Gastrocnemius medialis (tissue), 4 donors: Measurements from ENCODE around the gene DSCAML1. TPM values are rescaled to one million over a fixed set of nuclear protein-coding genes. Genes with fewer than 3 reads are reported as not detected.

Source experiments
- ATAC-seq, 2 donors: fragments of 150-250 bp; one replicate each; pipeline ENCODE4 v1.9.1; 2016
- DNase-seq, 2 donors: peaks; one replicate each; pipeline ENCODE4 v3.0.0-alpha.2; 2019
- H3K27ac ChIP-seq, 4 donors: fragments of 200-600 bp; sonication (generic); 1 replicate in 1 of 4; 2 replicates in 3 of 4; pipeline ENCODE4 v1.5.1; 2016 to 2018; ENCODE audit warnings: mild to moderate bottlenecking in 2 of 4, moderate library complexity in 1 of 4
- H3K27me3 ChIP-seq, 3 donors: fragments of 200-600 bp; sonication (generic) in 2 of 3; 1 replicate in 1 of 3; 2 replicates in 2 of 3; pipeline versions ENCODE4 v1.5.1 to v1.6.0; 2016 to 2019; ENCODE audit warnings: mild to moderate bottlenecking in 1 of 3, moderate library complexity in 1 of 3
- H3K36me3 ChIP-seq, 2 donors: fragments of 200-600 bp; sonication (generic) in 1 of 2; one replicate each; pipeline ENCODE4 v1.5.1; 2017 to 2018
- H3K4me1 ChIP-seq, 2 donors: fragments of 200-600 bp; sonication (generic) in 1 of 2; one replicate each; pipeline ENCODE4 v1.5.1; 2016 to 2017; ENCODE audit warnings: mild to moderate bottlenecking in 2 of 2
- H3K4me3 ChIP-seq, 4 donors: fragments of 200-600 bp; sonication (generic) in 3 of 4; 1 replicate in 1 of 4; 2 replicates in 3 of 4; pipeline ENCODE4 v1.5.1; 2016 to 2019; ENCODE audit warnings: mild to moderate bottlenecking in 2 of 4
- H3K9me3 ChIP-seq, 3 donors: fragments of 200-600 bp; sonication (generic) in 2 of 3; 1 replicate in 1 of 3; 2 replicates in 2 of 3; pipeline ENCODE4 v1.5.1; 2016 to 2019
- POLR2A ChIP-seq, 2 donors: fragments of 450-650 bp; IDR thresholded peaks; one replicate each; pipeline ENCODE4 v1.6.1; 2017; ENCODE audit warnings: antibody characterized with exemption in 2 of 2, mild to moderate bottlenecking in 2 of 2, moderate library complexity in 2 of 2
- in situ Hi-C, 4 donors: fragments of 200-750 bp; cut with MboI; loops; one replicate each; pipeline versions ENCODE4 v1.15.0 to v1.8.0; 2017; ENCODE audit warnings: low sequenced_read_pairs in 4 of 4
- intact Hi-C: fragments of 100-400 bp; cut with DNase I; formaldehyde crosslinking; loops from one replicate; pipeline ENCODE4 v1.15.1; 2023; ENCODE audit warnings: low total_unique reads
- total RNA-seq, 4 donors: library from RNA; depleted of rRNA; stranded (reverse); fragments of >200 nt; gene quantifications; one replicate each; pipeline versions ENCODE4 v1.1.0 to v1.2.3, GENCODE V29; 2016
- TF ChIP-seq, protein P1 (sequence below), 5 experiments: fragments of 450-650 bp in 3 of 5; fragments of 200-600 bp in 2 of 5; sonication (generic) in 2 of 5; IDR thresholded peaks in 4 of 5; conservative IDR thresholded peaks in 1 of 5; 1 replicate in 4 of 5; 2 replicates in 1 of 5; pipeline ENCODE4 v1.5.1; 2016 to 2019; ENCODE audit warnings: antibody characterized with exemption in 5 of 5, mild to moderate bottlenecking in 3 of 5, moderate library complexity in 3 of 5

The DSCAML1 gene
- total RNA-seq, 4 donors from 2014 or later = 0.05 to 0.15 (median 0.07) TPM

DNA sequence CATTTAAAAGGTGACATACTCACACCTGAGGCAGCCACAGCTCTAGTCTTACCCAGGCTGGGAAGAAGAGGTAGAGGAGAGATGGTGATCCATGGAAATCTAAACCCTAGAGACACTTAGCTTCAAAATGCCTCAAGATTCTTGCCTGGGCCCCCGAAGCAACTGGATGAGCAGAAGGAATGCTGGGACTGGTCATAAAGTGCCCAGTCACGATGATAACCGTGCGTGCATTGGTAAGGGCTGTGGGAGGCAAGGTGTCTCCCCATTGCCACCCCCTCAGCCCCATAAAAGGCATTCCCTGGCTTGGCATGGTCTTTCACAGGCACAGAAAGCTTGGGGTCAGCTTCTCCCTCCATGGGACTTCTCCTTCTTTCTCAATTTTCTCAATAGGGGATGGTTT, 144.5 kb downstream of the DSCAML1 start:
- intact Hi-C loops = no loop called here
- ATAC-seq (no peak), DNase-seq (no peak)
- Histone ChIP-seq H3K27me3 (peaks cover 0 to 15% (median 2%) of the 10 kb centered on the region in 3 donors), H3K27ac (no peak overlapping the region), H3K36me3 (no peaks in the 10 kb centered on the region), H3K9me3 (no peaks in the 10 kb centered on the region), H3K4me1 (no peaks in the 10 kb centered on the region), H3K4me3 (no peak overlapping the region)
- in situ Hi-C loops = no loop called here
- TF ChIP-seq, protein P1, sequence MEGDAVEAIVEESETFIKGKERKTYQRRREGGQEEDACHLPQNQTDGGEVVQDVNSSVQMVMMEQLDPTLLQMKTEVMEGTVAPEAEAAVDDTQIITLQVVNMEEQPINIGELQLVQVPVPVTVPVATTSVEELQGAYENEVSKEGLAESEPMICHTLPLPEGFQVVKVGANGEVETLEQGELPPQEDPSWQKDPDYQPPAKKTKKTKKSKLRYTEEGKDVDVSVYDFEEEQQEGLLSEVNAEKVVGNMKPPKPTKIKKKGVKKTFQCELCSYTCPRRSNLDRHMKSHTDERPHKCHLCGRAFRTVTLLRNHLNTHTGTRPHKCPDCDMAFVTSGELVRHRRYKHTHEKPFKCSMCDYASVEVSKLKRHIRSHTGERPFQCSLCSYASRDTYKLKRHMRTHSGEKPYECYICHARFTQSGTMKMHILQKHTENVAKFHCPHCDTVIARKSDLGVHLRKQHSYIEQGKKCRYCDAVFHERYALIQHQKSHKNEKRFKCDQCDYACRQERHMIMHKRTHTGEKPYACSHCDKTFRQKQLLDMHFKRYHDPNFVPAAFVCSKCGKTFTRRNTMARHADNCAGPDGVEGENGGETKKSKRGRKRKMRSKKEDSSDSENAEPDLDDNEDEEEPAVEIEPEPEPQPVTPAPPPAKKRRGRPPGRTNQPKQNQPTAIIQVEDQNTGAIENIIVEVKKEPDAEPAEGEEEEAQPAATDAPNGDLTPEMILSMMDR (IDR thresholded peaks at IDR 0.05 in 4 of 5, conservative IDR thresholded peaks at IDR 0.05 in 1 of 5) = no peak
- no peak for TF ChIP-seq POLR2A (IDR thresholded peaks at IDR 0.05)

DNA sequence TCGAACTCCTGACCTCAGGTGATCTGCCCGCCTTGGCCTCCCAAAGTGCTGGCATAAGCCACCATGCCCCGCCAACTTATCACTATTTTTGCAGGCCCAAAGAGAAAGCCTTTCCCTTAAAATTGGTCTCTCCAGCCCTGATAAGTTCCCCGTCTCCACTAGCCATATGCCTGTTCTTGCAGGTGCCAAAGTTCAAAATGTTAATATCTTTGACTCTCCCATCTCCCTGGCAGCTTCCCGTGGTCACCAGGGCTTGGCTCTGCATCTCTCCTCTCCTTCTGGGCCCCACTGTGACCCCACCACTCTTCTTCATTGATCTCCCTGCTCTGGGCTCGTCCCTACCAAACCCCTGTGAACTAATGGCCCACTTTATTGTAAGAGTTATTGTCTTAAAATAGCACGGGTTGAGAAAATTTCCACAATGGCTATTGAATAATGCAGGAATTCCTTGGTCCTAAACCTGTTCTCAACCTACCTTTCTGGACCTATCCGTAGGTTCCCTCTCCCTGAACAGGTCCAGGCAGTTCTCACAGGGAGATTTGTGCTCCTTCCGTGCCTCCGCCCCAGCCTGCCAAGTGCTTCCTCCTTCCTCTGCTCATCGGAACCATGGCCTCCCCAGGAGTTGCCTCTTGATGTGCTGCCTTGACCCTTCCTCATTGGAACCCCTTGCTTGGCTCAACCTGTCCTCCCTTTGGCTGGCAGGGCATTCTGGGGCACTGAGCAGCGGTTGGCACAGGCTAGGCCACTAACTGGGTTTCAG, 147.5 kb downstream of the DSCAML1 start:
- ATAC-seq = no peak
- Histone ChIP-seq H3K27ac (no peak overlapping the region), H3K4me1 (no peaks in the 10 kb centered on the region), H3K36me3 (no peaks in the 10 kb centered on the region), H3K4me3 (no peak overlapping the region), H3K27me3 (peaks cover 2 to 15% (median 8%) of the 10 kb centered on the region in 3 donors), H3K9me3 (no peaks in the 10 kb centered on the region)
- DNase-seq = no peak
- in situ Hi-C loops (no loop called here), intact Hi-C loops (no loop called here)
- TF ChIP-seq, protein P1 (IDR thresholded peaks at IDR 0.05 in 4 of 5, conservative IDR thresholded peaks at IDR 0.05 in 1 of 5) = no peak
- no peak for TF ChIP-seq POLR2A (IDR thresholded peaks at IDR 0.05)

DNA sequence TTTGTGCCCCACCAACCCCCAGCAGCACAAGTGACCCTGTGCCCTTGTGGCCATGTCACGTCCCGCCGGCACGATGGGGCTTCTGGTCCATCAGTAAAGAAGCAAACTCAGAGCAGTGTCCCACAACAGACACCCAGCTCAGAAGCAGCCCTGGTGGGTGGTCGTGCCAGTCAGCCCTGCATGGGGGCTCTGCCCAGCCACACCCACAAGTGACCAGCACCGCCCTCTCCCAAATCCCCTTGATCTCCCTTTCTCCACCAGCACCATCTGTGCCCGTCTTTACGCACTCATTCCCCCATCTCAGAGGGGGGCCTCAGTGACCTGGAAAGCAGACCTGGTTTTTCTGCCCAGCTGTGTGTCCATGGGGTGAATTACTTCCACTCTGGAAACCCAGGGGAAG, 149.1 kb downstream of the DSCAML1 start:
- Histone ChIP-seq H3K27me3 (peaks cover 0 to 11% (median 7%) of the 10 kb centered on the region in 3 donors), H3K4me1 (no peaks in the 10 kb centered on the region), H3K27ac (no peak overlapping the region), H3K36me3 (no peaks in the 10 kb centered on the region), H3K9me3 (no peaks in the 10 kb centered on the region), H3K4me3 (no peak overlapping the region)
- intact Hi-C loops (no loop called here), in situ Hi-C loops (no loop called here)
- ATAC-seq = no peak
- DNase-seq = no peak
- TF ChIP-seq POLR2A (IDR thresholded peaks at IDR 0.05) = no peak
- TF ChIP-seq, protein P1 (IDR thresholded peaks at IDR 0.05 in 4 of 5, conservative IDR thresholded peaks at IDR 0.05 in 1 of 5) = no peak

DNA sequence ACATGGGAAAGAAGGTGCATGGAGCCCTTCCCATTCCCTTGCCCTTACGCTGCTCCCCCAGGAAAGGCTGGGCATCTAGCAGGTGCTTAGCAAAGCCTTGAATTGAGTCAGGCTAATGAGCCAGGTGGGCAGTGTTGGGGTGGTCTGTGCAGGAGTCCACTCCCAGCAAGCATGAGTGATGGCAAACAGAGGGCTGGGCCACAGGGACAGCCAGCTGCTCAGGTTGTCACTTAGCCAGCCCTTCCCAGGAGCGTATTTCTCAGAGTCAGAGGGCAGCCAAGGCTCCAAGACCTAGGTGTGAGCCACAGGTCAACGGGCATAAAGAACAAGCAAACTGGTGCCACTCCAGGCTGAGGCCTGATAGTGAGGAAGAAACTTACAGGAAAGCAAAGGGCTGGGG, 149.8 kb downstream of the DSCAML1 start:
- intact Hi-C loops = no loop called here
- Histone ChIP-seq H3K27me3 (peaks cover 0 to 11% (median 5%) of the 10 kb centered on the region in 3 donors), H3K27ac (no peak overlapping the region), H3K4me1 (no peaks in the 10 kb centered on the region), H3K4me3 (no peak overlapping the region), H3K9me3 (no peaks in the 10 kb centered on the region), H3K36me3 (no peaks in the 10 kb centered on the region)
- no peak for ATAC-seq
- TF ChIP-seq, protein P1 (IDR thresholded peaks at IDR 0.05 in 4 of 5, conservative IDR thresholded peaks at IDR 0.05 in 1 of 5) = no peak
- TF ChIP-seq POLR2A (IDR thresholded peaks at IDR 0.05) = no peak
- in situ Hi-C loops = no loop called here
- DNase-seq = no peak
